GM18520 (cell line): ENCODE measurements around the gene TEDC2.
"Not testable (repeated sequence)": the region's sequence is repeated elsewhere in the genome, so short reads cannot be mapped to it uniquely, and the experiment has no call there.

Source experiments
- ATAC-seq: cut with Tn5 transposase; IDR thresholded peaks from one replicate; pipeline ENCODE4 v1.9.1; 2021; ENCODE audit not compliant: unreplicated experiment

Gene TEDC2

GRCh38 chr16:2437032-2437790 is 22.7 kb upstream of the TEDC2 start:
- no peak for ATAC-seq

- no peak for ATAC-seq
Observed at GRCh38 chr16:2438121-2438520, 21.8 kb upstream of the TEDC2 start.

- ATAC-seq: no peak
Observed at GRCh38 chr16:2439598-2439997, 20.3 kb upstream of the TEDC2 start.

GRCh38 chr16:2441143-2441804 is 18.6 kb upstream of the TEDC2 start:
- not testable (repeated sequence) for ATAC-seq

GRCh38 chr16:2443555-2443954 is 16.4 kb upstream of the TEDC2 start:
- ATAC-seq: no peak

GRCh38 chr16:2447920-2448583 is 11.9 kb upstream of the TEDC2 start:
- no peak for ATAC-seq

GRCh38 chr16:2449118-2449517 is 10.8 kb upstream of the TEDC2 start:
- ATAC-seq: no peak

GRCh38 chr16:2450535-2450934 is 9.4 kb upstream of the TEDC2 start:
- ATAC-seq: no peak

GRCh38 chr16:2450975-2451381 is 8.9 kb upstream of the TEDC2 start:
- no peak for ATAC-seq

GRCh38 chr16:2451851-2452320 is 8.0 kb upstream of the TEDC2 start:
- no peak for ATAC-seq

GRCh38 chr16:2452650-2453049 is 7.3 kb upstream of the TEDC2 start:
- ATAC-seq: no peak

GRCh38 chr16:2455081-2455845 is 4.6 kb upstream of the TEDC2 start:
- ATAC-seq: no peak

GRCh38 chr16:2456551-2457153 is 3.3 kb upstream of the TEDC2 start:
- ATAC-seq: no peak

GRCh38 chr16:2457267-2457666 is 2.6 kb upstream of the TEDC2 start:
- no peak for ATAC-seq

- ATAC-seq: no peak
Observed at GRCh38 chr16:2457946-2458345, 2.0 kb upstream of the TEDC2 start.

- no peak for ATAC-seq
Observed at GRCh38 chr16:2458887-2459646, 842 bp upstream of the TEDC2 start.

- ATAC-seq: peak; percentile 8
Observed at GRCh38 chr16:2460391-2460713, 443 bp downstream of the TEDC2 start.

- no peak for ATAC-seq
Observed at GRCh38 chr16:2460916-2461315, 1.0 kb downstream of the TEDC2 start.

- ATAC-seq: no peak
Observed at GRCh38 chr16:2462031-2462866, 2.3 kb downstream of the TEDC2 start.
